ENCODE data around the gene GSG1L.

DNA sequence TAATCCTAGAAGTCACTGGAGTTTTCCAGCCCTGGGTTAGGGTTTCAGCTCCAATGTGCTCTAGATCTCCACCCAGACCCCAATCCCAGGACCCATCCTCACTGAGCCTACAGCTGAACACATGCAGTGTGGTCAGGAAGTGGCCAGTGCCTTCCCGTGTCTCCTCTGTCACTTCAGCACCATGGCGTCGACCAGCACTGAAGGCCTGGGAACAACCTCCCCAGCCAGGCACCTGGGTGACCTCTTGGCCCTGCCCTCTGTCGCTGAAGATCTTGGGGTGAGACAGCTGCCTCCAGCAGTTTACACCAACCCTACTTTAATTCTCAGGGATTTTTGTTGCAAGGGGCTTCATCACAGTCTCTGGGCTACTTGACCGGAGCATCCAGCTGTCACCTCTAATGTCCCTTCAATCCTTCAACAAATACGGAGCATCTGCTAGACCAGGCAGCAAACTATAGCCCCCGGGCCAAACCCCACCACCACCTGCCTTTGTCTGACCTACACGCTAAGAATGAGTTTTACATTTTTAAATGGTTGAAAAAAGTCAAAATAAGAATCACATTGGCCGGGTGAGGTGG is 18.0 kb upstream of the GSG1L start:
- no peak for TF ChIP-seq CTCF (IDR thresholded peaks at IDR 0.05; ENCODE audit: insufficient read depth, low read length, poor library complexity, severe bottlenecking)
- no peak for TF ChIP-seq EZH2phosphoT487 (conservative IDR thresholded peaks at IDR 0.05; ENCODE audit: low read length)
